Measurements from ENCODE around the gene CAMTA1. TPM values are rescaled to one million over a fixed set of nuclear protein-coding genes. Genes with fewer than 3 reads are reported as not detected.
A peak's percentile ranks its signal among the peaks of the same experiment; 100 is the strongest.

The CAMTA1 gene
- total RNA-seq, 1 experiment from 2014 or later: 69.0 TPM

DNA sequence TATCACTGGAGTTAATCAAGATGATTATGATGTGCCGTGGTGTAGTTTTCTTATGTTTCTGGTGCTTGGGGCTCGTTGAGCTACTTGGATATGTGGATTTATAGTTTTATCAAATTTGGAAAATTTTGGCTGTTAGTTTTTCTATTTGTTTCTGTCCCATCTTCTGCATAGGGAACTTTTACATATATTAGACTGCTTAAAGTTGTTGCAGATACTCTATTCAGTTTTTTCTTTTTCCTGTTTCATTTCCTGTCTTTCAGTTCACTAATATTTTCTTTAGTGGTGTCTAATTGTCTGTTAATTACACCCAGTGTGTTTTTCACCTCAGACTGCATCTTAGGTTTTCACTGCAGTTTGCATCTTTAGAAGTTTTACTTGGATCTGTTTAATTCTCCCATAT, 247.7 kb downstream of the CAMTA1 start:
- no peak for DNase-seq (ENCODE audit: low read depth)

GRCh38 chr1:7036386-7036785, 251.1 kb downstream of the CAMTA1 start:
- no peak for DNase-seq (ENCODE audit: low read depth)

GRCh38 chr1:7039590-7040220, 254.5 kb downstream of the CAMTA1 start:
- no peak for DNase-seq (ENCODE audit: low read depth)

GRCh38 chr1:7040969-7041695, 255.9 kb downstream of the CAMTA1 start:
- no peak for DNase-seq (ENCODE audit: low read depth)

DNA sequence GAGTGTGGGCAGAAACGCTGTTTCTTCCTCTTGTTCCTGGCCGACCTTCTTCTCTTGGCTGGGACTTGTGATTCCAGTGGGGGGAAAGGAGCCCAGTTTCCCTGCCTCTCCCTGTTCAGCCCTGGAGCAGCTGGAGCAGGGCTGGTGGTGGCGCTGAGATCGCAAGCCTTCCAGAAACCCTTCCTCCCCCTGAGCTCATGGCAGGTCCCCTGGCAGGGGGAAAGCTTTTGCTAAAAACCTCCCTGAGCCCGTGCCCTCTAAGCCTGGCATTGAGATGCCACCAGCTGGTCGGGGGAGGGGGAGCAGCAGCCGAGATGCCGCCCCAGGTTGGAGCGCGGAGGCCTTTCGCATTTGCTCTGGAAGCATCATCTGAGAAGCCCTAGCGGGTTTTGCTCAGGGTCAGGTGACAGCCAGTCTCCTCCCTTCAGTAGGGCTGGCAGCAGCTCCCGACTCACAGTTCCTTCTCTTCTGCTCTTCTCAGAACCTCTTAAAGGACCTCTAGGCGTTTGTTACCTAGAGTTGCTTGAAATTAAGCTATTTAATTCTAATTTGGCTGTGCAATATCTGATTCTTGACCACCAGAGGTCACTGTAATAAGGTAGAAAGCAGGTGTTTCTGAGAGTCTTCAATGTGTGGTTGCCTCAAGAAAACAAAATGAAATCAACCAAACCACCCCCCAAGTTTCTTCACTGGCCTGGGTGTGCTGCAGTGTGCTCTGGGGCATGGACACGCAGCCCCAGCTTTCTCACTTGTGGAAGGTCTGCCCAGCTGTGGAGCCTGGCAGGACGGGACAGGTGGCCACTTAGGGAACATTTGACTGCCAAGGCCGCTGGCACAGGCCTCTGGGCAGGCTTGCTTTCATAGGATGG, 257.3 kb downstream of the CAMTA1 start:
- DNase-seq (ENCODE audit: low read depth): peak; percentile 23

DNA sequence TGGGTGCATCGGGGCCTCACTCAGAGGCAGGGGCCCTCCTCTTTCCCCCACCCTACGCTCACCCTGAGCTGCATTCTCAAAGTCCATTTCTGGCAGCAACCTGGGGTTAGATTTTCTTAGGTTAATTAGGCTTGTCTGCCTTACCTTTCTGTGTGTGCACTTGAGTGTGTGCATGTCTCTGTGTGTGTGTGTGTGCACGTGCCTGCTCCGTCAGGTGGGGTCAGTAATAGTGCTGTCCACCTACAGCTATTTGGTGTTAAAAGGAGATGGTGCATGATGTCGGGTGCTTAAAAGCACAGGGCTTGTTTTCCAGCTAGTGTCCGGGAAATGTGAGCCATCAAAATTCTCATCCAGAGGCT, 257.9 kb downstream of the CAMTA1 start:
- DNase-seq (ENCODE audit: low read depth): no peak

- DNase-seq (ENCODE audit: low read depth): no peak
Measured at GRCh38 chr1:7043719-7044535, 258.7 kb downstream of the CAMTA1 start.

GRCh38 chr1:7045897-7046296, 260.6 kb downstream of the CAMTA1 start:
- no peak for DNase-seq (ENCODE audit: low read depth)

DNA sequence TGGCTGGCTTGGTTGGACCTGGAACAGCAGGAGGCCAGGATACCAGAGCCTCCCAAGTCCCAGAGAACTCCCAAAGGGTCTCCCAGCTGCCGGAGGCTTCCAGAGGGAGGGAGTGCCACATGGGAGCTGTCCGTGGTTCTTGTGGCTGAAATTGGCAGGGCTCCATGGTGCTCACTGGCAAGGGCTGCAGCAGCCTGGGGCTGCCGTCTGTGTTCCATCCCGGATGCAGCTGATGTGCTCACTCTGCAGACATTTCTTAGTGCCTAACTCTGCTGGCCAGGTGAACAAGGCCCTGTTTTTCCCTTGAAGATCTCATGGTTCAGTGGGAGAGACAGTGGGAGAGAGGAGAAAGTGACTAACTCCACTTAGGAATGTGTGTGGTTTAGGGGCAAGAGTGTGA, 261.1 kb downstream of the CAMTA1 start:
- peak; percentile 83 for DNase-seq (ENCODE audit: low read depth)

DNA sequence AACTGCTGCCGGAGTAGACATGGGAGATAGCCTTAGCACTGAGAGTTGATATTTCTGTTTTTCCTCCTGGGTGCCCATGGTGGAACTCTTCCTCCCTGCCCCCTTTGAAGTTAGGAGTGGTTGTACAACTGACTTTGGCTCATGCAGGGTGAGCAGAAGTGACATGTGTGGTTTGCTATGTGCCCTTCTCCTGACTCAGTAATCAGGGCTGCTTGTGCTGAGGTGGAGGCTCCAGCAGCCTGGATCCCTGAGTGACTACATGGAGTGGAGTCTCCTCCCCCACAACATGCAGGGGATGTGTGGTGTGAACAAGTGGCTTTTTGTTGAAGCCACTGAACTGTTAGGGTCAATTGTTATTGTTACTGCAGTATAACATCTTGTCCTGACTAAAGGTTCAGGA, 261.6 kb downstream of the CAMTA1 start:
- peak; percentile 17 for DNase-seq (ENCODE audit: low read depth)

DNA sequence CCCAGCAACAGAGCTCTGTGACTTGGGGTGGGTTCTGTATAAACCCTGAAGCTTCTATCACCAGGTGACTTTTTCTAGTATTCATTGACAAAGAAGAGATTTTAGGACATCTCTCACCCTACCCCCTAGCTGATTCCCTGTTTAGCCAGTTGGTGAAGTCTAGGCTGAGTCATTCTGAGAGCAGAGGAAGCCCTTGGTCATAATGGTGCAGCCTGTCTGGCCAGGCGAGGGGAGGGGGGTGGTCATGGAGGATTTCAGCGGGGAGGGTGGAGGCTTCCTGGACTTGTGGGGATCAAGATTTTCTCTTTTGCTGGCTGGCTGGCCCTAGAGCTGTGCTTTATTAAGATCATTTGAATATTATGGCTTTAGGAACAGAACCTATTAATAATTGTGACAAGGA, 262.6 kb downstream of the CAMTA1 start:
- peak; percentile 24 for DNase-seq (ENCODE audit: low read depth)

DNA sequence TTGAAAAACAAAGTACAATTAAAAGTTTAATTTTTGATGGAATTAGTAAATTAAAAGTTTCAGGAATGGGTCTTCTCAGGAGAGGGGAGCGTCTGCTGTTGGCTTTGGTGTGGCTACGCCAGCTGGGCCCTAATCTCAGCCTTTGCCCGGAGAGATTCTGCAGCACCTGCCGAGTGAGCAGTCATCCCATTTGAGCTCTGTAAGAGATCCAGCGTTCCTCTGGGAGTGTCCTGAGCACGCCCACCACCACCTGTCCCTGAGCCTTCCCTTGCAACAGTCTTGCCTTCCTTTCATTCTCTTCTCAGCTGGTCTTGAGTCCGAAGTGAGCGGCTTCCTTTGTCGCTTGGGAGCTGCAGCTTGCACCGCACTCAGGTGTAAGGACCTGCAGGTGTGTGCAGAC, 263.1 kb downstream of the CAMTA1 start:
- DNase-seq (ENCODE audit: low read depth): no peak

GRCh38 chr1:7049913-7050625, 264.8 kb downstream of the CAMTA1 start:
- DNase-seq (ENCODE audit: low read depth): no peak

DNA sequence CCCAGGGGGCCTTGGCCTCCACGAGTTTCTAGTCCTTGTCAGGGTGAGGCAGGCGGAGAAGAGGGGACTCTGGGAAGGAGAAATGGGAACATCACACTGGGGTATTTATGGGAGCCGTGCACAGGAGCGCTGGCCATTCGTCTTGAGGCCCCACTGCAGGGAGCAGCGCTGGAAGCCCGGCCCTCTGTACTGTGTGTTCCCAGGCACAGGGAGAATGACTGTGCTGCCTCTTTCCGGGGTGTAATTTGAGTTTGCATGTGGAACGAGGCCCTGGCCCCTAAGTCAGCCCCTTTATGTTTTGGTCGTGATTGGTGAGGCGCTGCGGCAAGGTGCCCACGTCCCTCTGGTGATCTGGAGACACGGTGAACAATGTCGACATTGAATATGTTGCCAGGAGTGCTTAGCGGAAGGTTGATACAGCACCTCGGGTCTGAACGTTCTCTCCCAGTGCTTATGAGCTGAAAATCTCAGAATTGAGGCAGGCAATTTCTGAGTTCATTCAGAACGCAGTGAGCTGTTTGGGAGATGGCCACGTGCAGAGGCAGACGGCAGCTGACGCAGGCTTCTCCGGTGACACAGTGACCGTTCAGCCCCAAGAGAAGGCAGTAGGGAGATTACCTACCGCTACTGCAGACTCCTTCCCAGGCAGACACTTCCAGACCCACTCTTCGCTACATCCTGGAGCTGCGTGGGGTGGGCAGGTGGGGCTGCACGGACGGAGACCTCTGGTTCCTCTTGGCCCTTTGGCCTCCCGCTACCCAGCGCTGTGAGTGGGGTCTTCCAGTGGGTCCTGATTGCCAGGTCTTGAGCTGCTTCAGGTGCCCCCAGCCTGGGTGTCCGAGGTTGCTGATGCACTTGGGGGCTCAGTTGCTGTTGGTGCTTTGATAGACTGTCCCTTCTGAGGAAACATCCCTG, 265.8 kb downstream of the CAMTA1 start:
- DNase-seq (ENCODE audit: low read depth): no peak

DNA sequence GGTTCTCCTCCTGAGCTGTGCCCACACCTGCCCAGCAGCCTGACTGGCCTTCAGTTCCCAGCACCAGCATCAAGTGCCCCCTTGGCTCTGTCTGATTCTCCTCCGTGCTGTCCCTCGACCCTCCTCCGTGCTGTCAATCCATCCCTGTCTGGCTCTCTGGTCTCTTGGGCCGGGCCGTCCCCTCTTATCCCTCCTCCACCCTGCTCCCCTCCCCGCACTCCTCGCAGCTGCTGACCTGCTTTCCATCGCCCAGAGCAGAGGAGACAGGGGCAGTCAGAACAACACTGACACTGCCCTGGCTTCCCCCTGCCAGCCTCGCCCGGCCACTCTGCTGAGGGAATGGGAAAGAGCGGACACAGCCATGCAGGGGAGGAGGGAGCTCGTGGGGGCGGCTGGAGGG, 267.4 kb downstream of the CAMTA1 start:
- no peak for DNase-seq (ENCODE audit: low read depth)

DNA sequence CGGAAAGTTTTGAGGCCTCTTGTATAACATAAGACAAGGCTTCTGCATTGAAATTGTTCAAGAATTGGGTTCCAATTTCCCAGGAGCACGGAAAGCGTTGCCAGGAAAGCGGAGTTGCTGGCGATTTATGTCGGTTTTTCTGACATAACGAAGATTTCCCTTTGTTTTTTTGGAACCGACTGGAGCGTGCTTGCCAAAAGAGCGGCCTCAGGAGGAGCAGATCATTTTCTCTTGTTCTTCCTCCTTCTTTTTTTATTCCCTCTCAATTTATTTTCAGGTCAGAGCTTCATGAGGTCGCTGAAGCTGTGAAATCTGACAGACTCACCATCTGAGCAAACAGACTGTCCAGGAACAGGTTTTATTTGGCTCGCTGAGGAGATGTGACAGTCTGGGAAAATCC, 275.5 kb downstream of the CAMTA1 start:
- no peak for DNase-seq (ENCODE audit: low read depth)

GRCh38 chr1:7062346-7063061, 277.2 kb downstream of the CAMTA1 start:
- no peak for DNase-seq (ENCODE audit: low read depth)

DNA sequence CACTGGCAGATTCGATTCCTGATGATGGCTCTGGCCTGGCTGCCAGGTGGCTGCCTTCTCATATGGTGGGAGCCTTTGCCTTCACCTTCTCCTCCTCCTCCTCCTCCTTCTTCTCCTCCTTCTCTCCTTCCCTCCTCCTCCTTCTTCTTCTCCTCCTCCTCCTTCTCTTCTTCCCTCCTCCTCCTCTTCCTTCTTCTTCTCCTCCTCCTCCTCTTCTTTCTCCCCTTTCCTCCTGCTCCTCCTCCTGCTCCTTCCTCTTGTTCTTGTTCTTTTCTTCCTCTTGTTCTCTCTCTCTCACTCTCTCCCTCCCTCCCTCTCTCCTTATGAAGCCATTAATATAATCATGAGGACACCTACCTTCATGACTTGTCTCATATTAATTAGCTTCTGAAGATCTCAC, 278.7 kb downstream of the CAMTA1 start:
- DNase-seq (ENCODE audit: low read depth): no peak

DNA sequence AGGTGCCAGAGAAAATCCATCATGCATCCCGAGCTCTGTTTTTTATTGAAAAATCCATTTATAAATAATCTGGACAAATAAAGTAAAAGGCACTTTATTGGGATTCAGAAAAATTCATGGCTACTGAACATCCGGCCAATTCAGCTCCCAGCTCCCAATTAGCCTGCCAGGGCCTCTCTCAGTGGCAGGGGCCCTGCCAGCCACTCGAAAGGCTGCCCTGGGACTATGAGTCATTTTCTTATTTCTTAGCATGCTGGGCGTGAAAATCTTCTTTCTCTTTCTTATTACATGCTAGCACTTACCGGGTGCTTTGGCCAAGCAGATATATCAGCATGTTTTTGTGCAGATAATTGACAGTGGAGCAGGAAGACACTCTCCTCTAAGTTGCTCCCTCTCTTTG, 283.3 kb downstream of the CAMTA1 start:
- DNase-seq (ENCODE audit: low read depth): no peak

All from LHCN-M2 (cell line).